Measurements from ENCODE around the gene CDON.

GRCh38 chr11:125953401-125953935 is 109.2 kb downstream of the CDON start:
- TF ChIP-seq CTCF (IDR thresholded peaks at IDR 0.05) (no peak), EZH2 (IDR thresholded peaks at IDR 0.05; ENCODE audit: borderline replicate concordance, insufficient read depth, low read depth, low read length, poor library complexity, severe bottlenecking) (no peak)
